Fibroblast of lung (primary cell): ENCODE data around the gene CDK15. TPM values are rescaled to one million over a fixed set of nuclear protein-coding genes. Genes with fewer than 3 reads are reported as not detected.
"Not testable (repeated sequence)": the region's sequence is repeated elsewhere in the genome, so short reads cannot be mapped to it uniquely, and the experiment has no call there.

ENCODE experiments used
- DNase-seq, 2 donors: peaks; one replicate each; pipeline versions ENCODE4 v3.0.0 to v3.0.0-alpha.2; 2010; ENCODE audit warnings: low read depth in 2 of 2
- H2AFZ ChIP-seq: 2 replicates; pipeline ENCODE4 v1.5.1; 2012; ENCODE audit warnings: low read length, control low read depth, inconsistent platforms
- H3K27ac ChIP-seq: 2 replicates; pipeline ENCODE4 v1.5.1; 2011; ENCODE audit warnings: low read length, control low read depth; ENCODE audit not compliant: insufficient read depth
- H3K27me3 ChIP-seq: 2 replicates; pipeline ENCODE4 v1.5.1; 2011; ENCODE audit warnings: mild to moderate bottlenecking, low read length; ENCODE audit not compliant: control insufficient read depth, insufficient read depth
- H3K36me3 ChIP-seq: 2 replicates; pipeline ENCODE4 v1.5.1; 2011; ENCODE audit warnings: low read length; ENCODE audit not compliant: control insufficient read depth, insufficient read depth
- H3K4me1 ChIP-seq: 2 replicates; pipeline ENCODE4 v1.5.1; 2011; ENCODE audit warnings: low read length; ENCODE audit not compliant: control insufficient read depth, insufficient read depth; ENCODE audit errors: extremely low read depth
- H3K4me2 ChIP-seq: 2 replicates; pipeline ENCODE4 v1.5.1; 2011; ENCODE audit warnings: low read length, control low read depth; ENCODE audit not compliant: insufficient read depth; ENCODE audit errors: extremely low read depth
- H3K4me3 ChIP-seq, 4 experiments: fragments of 200-600 bp in 1 of 4; sonication (generic) in 1 of 4; replicated peaks in 1 of 4; 2 replicates each; pipeline ENCODE4 v1.5.1; 2011 to 2016; ENCODE audit warnings: low read length in 4 of 4, low read depth in 3 of 4, mild to moderate bottlenecking in 3 of 4, control low read depth in 2 of 4, inconsistent platforms in 1 of 4, mixed read lengths in 1 of 4; ENCODE audit not compliant: insufficient read depth in 1 of 4; ENCODE audit errors: control extremely low read depth in 1 of 4
- H3K79me2 ChIP-seq: 2 replicates; pipeline ENCODE4 v1.5.1; 2012; ENCODE audit warnings: mild to moderate bottlenecking, low read length, inconsistent platforms; ENCODE audit not compliant: control insufficient read depth, insufficient read depth
- H3K9ac ChIP-seq: 2 replicates; pipeline ENCODE4 v1.5.1; 2011; ENCODE audit warnings: mild to moderate bottlenecking, low read length, control low read depth; ENCODE audit not compliant: insufficient read depth
- H3K9me3 ChIP-seq: 2 replicates; pipeline ENCODE4 v1.5.1; 2012; ENCODE audit warnings: low read depth, low read length; ENCODE audit not compliant: control insufficient read depth, insufficient read depth
- H4K20me1 ChIP-seq: 2 replicates; pipeline ENCODE4 v1.5.1; 2011; ENCODE audit warnings: low read length; ENCODE audit not compliant: control insufficient read depth, insufficient read depth; ENCODE audit errors: extremely low read depth
- EZH2 ChIP-seq: IDR thresholded peaks from 2 replicates; pipeline ENCODE4 v1.5.1; 2012; ENCODE audit warnings: low read length, control low read depth, mild to moderate bottlenecking; ENCODE audit errors: missing control alignments
- polyA plus RNA-seq, 2 donors: library from polyadenylated mRNA; depleted of rRNA in 1 of 2; stranded (reverse) in 1 of 2; unstranded in 1 of 2; fragments of >200 nt; gene quantifications; 2 replicates each; pipeline ENCODE4 v1.2.1, GENCODE V29; 2011 to 2012; ENCODE audit warnings: missing spikeins in 1 of 2
- total RNA-seq: library from RNA; depleted of rRNA; stranded (reverse); fragments of >200 nt; gene quantifications from 2 replicates; pipeline ENCODE4 v1.2.1, GENCODE V29; 2014
- TF ChIP-seq, protein P1 (sequence below), 2 donors: IDR thresholded peaks in 1 of 2; conservative IDR thresholded peaks in 1 of 2; 1 replicate in 1 of 2; 2 replicates in 1 of 2; pipeline ENCODE4 v1.5.1; 2011 to 2012; ENCODE audit warnings: low read length in 2 of 2, control low read depth in 1 of 2, inconsistent platforms in 1 of 2, low read depth in 1 of 2, mild to moderate bottlenecking in 1 of 2

CDK15 gene
- total and polyA plus RNA-seq, 2 donors (not counting 1 experiment from before 2014, with no cell fraction given), result 2.3 to 5.1 TPM

DNA sequence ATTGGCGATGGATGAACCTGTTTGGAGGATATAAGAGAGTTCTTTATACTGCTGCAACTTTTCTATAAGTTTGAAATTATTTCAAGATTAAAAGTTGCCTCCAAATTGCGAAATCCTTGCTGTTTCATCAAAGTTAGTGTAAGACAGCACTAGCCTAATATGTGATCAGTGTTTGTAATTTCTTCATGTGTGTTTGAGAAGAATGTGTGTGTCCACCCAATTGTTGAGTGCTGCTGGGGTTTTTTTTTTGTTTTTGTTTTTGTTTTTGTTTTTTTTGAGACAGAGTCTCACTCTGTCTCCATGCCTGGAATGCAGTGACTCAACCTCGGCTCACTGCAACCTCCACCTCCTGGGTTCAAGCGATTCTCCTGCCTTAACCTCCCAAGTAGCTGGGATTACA is 33.4 kb downstream of the CDK15 start:
- peak in 1 of 2 donors; percentile 51 for DNase-seq
- Histone ChIP-seq H2AFZ (no peak overlapping the region), H3K27me3 (no peaks in the 10 kb centered on the region), H4K20me1 (no peaks in the 10 kb centered on the region), H3K36me3 (no peaks in the 10 kb centered on the region), H3K4me3 (no peak overlapping the region), H3K79me2 (no peaks in the 10 kb centered on the region), H3K4me1 (no peaks in the 10 kb centered on the region), H3K4me2 (no peak overlapping the region), H3K9me3 (no peaks in the 10 kb centered on the region), H3K9ac (no peak overlapping the region), H3K27ac (no peak overlapping the region)
- TF ChIP-seq, protein P1, sequence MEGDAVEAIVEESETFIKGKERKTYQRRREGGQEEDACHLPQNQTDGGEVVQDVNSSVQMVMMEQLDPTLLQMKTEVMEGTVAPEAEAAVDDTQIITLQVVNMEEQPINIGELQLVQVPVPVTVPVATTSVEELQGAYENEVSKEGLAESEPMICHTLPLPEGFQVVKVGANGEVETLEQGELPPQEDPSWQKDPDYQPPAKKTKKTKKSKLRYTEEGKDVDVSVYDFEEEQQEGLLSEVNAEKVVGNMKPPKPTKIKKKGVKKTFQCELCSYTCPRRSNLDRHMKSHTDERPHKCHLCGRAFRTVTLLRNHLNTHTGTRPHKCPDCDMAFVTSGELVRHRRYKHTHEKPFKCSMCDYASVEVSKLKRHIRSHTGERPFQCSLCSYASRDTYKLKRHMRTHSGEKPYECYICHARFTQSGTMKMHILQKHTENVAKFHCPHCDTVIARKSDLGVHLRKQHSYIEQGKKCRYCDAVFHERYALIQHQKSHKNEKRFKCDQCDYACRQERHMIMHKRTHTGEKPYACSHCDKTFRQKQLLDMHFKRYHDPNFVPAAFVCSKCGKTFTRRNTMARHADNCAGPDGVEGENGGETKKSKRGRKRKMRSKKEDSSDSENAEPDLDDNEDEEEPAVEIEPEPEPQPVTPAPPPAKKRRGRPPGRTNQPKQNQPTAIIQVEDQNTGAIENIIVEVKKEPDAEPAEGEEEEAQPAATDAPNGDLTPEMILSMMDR (conservative IDR thresholded peaks at IDR 0.05 in 1 of 2, IDR thresholded peaks at IDR 0.05 in 1 of 2; ENCODE audit: low read depth in 1 of 2, low read length in 2 of 2), result no peak
- no peak for TF ChIP-seq EZH2

DNA sequence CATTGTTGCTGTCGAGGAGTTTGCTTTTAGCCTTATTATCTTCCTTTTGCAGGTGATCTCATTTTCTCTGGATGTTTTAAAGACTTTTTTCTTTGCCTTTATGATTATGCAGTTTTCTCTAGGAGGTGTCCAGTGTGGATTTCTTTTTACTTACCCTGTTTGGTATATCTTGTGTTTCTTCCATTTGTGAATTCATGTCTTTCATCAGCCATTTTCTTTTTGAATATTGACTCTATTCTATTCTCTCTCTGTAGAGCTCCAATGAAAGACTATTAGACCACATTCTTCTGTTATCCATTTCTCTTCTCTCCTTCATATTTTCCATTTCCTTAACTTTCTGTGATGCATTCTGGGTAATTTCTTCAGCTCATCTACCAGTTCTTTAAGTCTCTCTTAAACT is 34.4 kb downstream of the CDK15 start:
- Histone ChIP-seq H3K9me3 (no peaks in the 10 kb centered on the region), H3K27me3 (no peaks in the 10 kb centered on the region), H3K4me2 (no peak overlapping the region), H3K79me2 (no peaks in the 10 kb centered on the region), H3K4me3 (no peak overlapping the region), H4K20me1 (no peaks in the 10 kb centered on the region), H2AFZ (no peak overlapping the region), H3K4me1 (no peaks in the 10 kb centered on the region), H3K9ac (no peak overlapping the region), H3K27ac (no peak overlapping the region), H3K36me3 (no peaks in the 10 kb centered on the region)
- no peak for DNase-seq
- TF ChIP-seq, protein P1 (conservative IDR thresholded peaks at IDR 0.05 in 1 of 2, IDR thresholded peaks at IDR 0.05 in 1 of 2; ENCODE audit: low read depth in 1 of 2, low read length in 2 of 2), result no peak
- TF ChIP-seq EZH2, result no peak

DNA sequence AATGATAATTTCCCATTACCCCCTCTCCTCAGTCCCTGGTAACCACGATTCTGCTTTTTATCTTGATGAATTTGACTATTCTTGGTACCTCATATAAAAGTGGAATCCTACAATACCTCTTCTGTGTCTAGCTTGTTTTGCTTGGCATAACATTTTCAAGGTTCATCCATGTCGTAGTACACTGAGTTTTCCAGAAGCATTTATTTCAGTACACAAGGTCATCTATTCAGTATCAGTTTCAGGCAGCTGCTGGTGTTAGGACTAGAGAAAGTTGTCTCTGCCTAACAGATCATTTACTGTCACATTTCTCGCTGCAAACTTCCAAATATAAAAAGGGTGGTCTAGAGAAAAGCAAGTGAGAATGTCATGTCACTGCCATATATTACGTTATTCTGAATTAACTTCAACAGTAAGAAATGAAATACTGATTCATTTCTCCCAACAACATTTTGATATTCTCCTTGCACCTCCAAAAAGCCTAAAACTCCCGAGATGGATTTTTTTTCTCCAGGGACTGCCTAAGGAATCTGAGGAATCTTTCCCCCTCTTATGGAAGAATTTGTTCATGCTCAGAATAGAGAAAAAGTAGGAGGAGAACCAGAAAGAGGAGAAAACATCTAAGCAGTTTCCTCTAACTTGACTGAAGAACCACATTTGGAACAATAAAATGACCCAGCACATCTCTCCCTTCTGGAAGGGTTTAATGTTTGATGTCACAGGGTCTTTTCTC is 36.0 kb downstream of the CDK15 start:
- no peak overlapping the region for H3K9ac ChIP-seq
- no peaks in the 10 kb centered on the region for H3K36me3 ChIP-seq
- H3K4me1 ChIP-seq, result no peaks in the 10 kb centered on the region
- H3K4me3 ChIP-seq, result no peak overlapping the region
- TF ChIP-seq EZH2, result no peak
- TF ChIP-seq, protein P1 (conservative IDR thresholded peaks at IDR 0.05 in 1 of 2, IDR thresholded peaks at IDR 0.05 in 1 of 2; ENCODE audit: low read depth in 1 of 2, low read length in 2 of 2), result no peak
- no peak overlapping the region for H3K4me2 ChIP-seq
- H3K27ac ChIP-seq, result no peak overlapping the region
- no peaks in the 10 kb centered on the region for H3K27me3 ChIP-seq
- H3K79me2 ChIP-seq, result no peaks in the 10 kb centered on the region
- H2AFZ ChIP-seq, result no peak overlapping the region
- no peaks in the 10 kb centered on the region for H3K9me3 ChIP-seq
- no peaks in the 10 kb centered on the region for H4K20me1 ChIP-seq
- peak in 1 of 2 donors; percentile 28 for DNase-seq

DNA sequence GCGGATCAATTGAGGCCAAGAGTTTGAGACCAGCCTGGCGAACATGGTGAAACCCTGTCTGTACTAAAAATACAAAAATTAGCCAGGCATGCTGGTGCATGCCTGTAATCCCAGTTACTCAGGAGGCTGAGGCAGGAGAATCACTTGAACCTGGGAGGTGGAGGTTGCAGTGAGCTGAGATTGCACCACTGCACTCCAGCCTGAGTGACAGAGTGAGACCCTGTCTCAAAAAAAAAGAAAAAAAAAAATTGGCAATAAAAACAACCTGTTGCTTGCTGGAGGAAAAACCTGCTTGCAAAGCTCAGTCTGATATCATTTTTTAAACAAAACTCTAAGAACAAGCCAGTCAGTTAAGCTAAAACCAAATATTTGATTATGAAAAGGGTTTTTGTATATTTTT is 38.6 kb downstream of the CDK15 start:
- H4K20me1 ChIP-seq, H3K79me2 ChIP-seq, H3K36me3 ChIP-seq, H3K27me3 ChIP-seq, H3K9ac ChIP-seq, H3K4me1 ChIP-seq, H3K9me3 ChIP-seq, DNase-seq, H3K4me2 ChIP-seq, H3K4me3 ChIP-seq, H2AFZ ChIP-seq, H3K27ac ChIP-seq: not testable (repeated sequence)
